Immature natural killer cell (primary cell): ENCODE data around the gene RAB7A. TPM values are rescaled to one million over a fixed set of nuclear protein-coding genes. Genes with fewer than 3 reads are reported as not detected.

Experiments used
- DNase-seq, 3 donors: peaks; one replicate each; pipeline ENCODE4 v3.0.0; 2022; ENCODE audit warnings: mixed read lengths in 1 of 3
- H3K27ac Mint-ChIP-seq, 6 donors: one replicate each; pipeline ENCODE4 v1.8.0; 2020; ENCODE audit warnings: mixed read lengths in 6 of 6, mild to moderate bottlenecking in 5 of 6, inconsistent platforms in 4 of 6, moderate library complexity in 3 of 6
- H3K27me3 Mint-ChIP-seq, 3 donors: one replicate each; pipeline ENCODE4 v1.8.0; 2020 to 2021; ENCODE audit warnings: low read depth in 3 of 3, mild to moderate bottlenecking in 3 of 3, mixed read lengths in 3 of 3, moderate library complexity in 3 of 3, inconsistent platforms in 1 of 3
- H3K36me3 Mint-ChIP-seq, 3 donors: one replicate each; pipeline ENCODE4 v1.8.0; 2020; ENCODE audit warnings: mixed read lengths in 3 of 3, inconsistent platforms in 2 of 3, mild to moderate bottlenecking in 2 of 3
- H3K4me1 Mint-ChIP-seq, 2 donors: one replicate each; pipeline ENCODE4 v1.8.0; 2020; ENCODE audit warnings: inconsistent platforms in 2 of 2, mild to moderate bottlenecking in 2 of 2, mixed read lengths in 2 of 2, moderate library complexity in 1 of 2
- H3K4me3 Mint-ChIP-seq, 5 donors: one replicate each; pipeline ENCODE4 v1.8.0; 2020; ENCODE audit warnings: mild to moderate bottlenecking in 5 of 5, mixed read lengths in 5 of 5, inconsistent platforms in 3 of 5, moderate library complexity in 3 of 5
- H3K9me3 Mint-ChIP-seq, 6 donors: one replicate each; pipeline ENCODE4 v1.8.0; 2020; ENCODE audit warnings: mild to moderate bottlenecking in 6 of 6, mixed read lengths in 6 of 6, inconsistent platforms in 4 of 6, moderate library complexity in 3 of 6
- polyA plus RNA-seq, 3 donors: library from polyadenylated mRNA; unstranded; fragments of 300-500 nt; fragmentation: Illumina TruSeq; gene quantifications; one replicate each; pipeline ENCODE4 v1.2.3, GENCODE V29; 2021

Gene RAB7A
- polyA plus RNA-seq: 100 to 1,000 TPM; 201 to 313 (median 244) TPM

GRCh38 chr3:128726023-128727016 lies at the start of gene RAB7A:
TSS of gene RAB7A (plus strand) at chr3:128726183. CDS start at chr3:128795368, 69,185 bp downstream.
- peaks cover 5 to 16% (median 8%) of the 10 kb centered on the region in 3 donors for H3K27me3 Mint-ChIP-seq
- H3K4me3 Mint-ChIP-seq: peak within 1 kb of the TSS; percentile 95 to 100 (median 96)
- no peaks in the 10 kb centered on the region for H3K9me3 Mint-ChIP-seq
- DNase-seq: peak; percentile 96 to 97 (median 96)
- H3K27ac Mint-ChIP-seq: peak within 1 kb of the TSS; percentile 90 to 98 (median 97)
- no peaks in the 10 kb centered on the region for H3K36me3 Mint-ChIP-seq
- H3K4me1 Mint-ChIP-seq: peaks cover 56 to 64% of the 10 kb centered on the region in 2 donors

GRCh38 chr3:128679338-128679737 lies 46.6 kb upstream of the RAB7A start:
- H3K4me1 Mint-ChIP-seq: peaks cover 41 to 60% of the 10 kb centered on the region in 2 donors
- H3K27ac Mint-ChIP-seq: peak overlapping the region in 4 of 6 donors; percentile 14 to 99 (median 82)
- peak overlapping the region; percentile 37 to 98 (median 94) for H3K4me3 Mint-ChIP-seq
- peaks cover 6 to 16% (median 12%) of the 10 kb centered on the region in 3 donors for H3K27me3 Mint-ChIP-seq
- H3K36me3 Mint-ChIP-seq: peaks cover 0 to 3% (median 0%) of the 10 kb centered on the region in 3 donors
- peaks cover 0 to 3% (median 0%) of the 10 kb centered on the region in 6 donors for H3K9me3 Mint-ChIP-seq
- DNase-seq: no peak

GRCh38 chr3:128680603-128681368 lies 45.2 kb upstream of the RAB7A start:
- peak; percentile 96 to 97 (median 97) for DNase-seq
- peaks cover 0 to 3% (median 0%) of the 10 kb centered on the region in 3 donors for H3K36me3 Mint-ChIP-seq
- H3K4me1 Mint-ChIP-seq: peaks cover 38 to 54% of the 10 kb centered on the region in 2 donors
- peaks cover 3 to 11% (median 7%) of the 10 kb centered on the region in 3 donors for H3K27me3 Mint-ChIP-seq
- peak overlapping the region; percentile 96 to 99 (median 98) for H3K27ac Mint-ChIP-seq
- peak overlapping the region; percentile 91 to 98 (median 95) for H3K4me3 Mint-ChIP-seq
- no peaks in the 10 kb centered on the region for H3K9me3 Mint-ChIP-seq

DNA sequence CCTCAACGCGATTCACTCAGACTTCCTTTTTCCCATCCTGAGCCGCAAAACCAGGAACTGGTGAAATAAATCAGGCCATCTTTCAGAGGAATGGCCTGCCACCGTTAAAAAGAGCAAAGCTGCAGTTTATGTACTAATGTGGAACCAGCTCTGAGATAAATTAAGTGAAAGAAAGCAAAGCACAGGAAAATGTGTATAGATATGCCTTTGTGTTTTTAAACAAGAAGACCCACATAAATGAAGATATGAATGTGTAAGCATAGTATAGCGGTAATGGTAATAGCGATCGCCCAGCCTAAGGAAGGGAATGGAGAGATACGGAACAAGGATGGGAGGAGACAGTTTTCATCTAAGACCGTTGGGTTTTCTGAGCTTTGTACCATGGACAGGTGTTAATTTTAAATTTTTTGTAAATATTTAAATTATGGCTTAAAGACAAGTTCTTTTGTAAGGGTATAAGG lies 44.6 kb upstream of the RAB7A start:
- Mint-ChIP-seq H3K36me3 (peaks cover 0 to 3% (median 0%) of the 10 kb centered on the region in 3 donors), H3K4me3 (peak overlapping the region; percentile 91 to 98 (median 95)), H3K27ac (peak overlapping the region; percentile 96 to 99 (median 98)), H3K4me1 (peaks cover 38 to 49% of the 10 kb centered on the region in 2 donors), H3K9me3 (no peaks in the 10 kb centered on the region), H3K27me3 (peaks cover 2 to 11% (median 7%) of the 10 kb centered on the region in 3 donors)
- DNase-seq: no peak

GRCh38 chr3:128683957-128684356 lies 42.0 kb upstream of the RAB7A start:
- no peaks in the 10 kb centered on the region for H3K36me3 Mint-ChIP-seq
- H3K9me3 Mint-ChIP-seq: no peaks in the 10 kb centered on the region
- peak; percentile 51 to 63 (median 62) for DNase-seq
- peak overlapping the region; percentile 70 to 94 (median 89) for H3K27ac Mint-ChIP-seq
- H3K27me3 Mint-ChIP-seq: peaks cover 2 to 13% (median 7%) of the 10 kb centered on the region in 3 donors
- peak overlapping the region in 4 of 5 donors; percentile 35 to 64 (median 42) for H3K4me3 Mint-ChIP-seq
- peaks cover 48 to 62% of the 10 kb centered on the region in 2 donors for H3K4me1 Mint-ChIP-seq

- Mint-ChIP-seq H3K27ac (peak overlapping the region; percentile 57 to 79 (median 74)), H3K4me1 (peaks cover 54 to 66% of the 10 kb centered on the region in 2 donors), H3K9me3 (no peaks in the 10 kb centered on the region), H3K27me3 (peaks cover 4 to 12% (median 7%) of the 10 kb centered on the region in 3 donors), H3K36me3 (no peaks in the 10 kb centered on the region), H3K4me3 (peak overlapping the region in 4 of 5 donors; percentile 9 to 44 (median 32))
- no peak for DNase-seq
These were observed 40.8 kb upstream of the RAB7A start for GRCh38 chr3:128684986-128685726.

DNA sequence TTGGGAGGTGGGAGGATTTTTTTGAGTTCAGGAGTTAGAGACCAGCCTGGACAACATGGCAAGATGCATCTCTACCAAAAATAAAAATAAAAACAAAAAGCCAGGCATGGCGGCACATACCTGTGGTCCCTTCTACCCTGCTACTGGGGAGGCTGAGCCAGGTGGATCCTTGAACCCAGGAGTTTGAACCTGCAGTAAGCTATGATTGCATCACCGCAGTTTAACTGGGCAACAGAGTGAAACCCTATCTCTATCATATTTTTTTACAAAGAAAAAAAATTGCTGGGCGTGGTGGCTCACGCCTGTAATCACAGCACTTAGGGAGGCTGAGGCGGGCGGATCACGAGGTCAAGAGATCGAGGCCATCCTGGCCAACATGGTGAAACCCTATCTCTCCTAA lies 39.5 kb upstream of the RAB7A start:
- no peaks in the 10 kb centered on the region for H3K36me3 Mint-ChIP-seq
- DNase-seq: no peak
- no peak overlapping the region for H3K4me3 Mint-ChIP-seq
- peak overlapping the region in 1 of 6 donors; percentile 22 for H3K27ac Mint-ChIP-seq
- H3K27me3 Mint-ChIP-seq: peaks cover 0 to 5% (median 2%) of the 10 kb centered on the region in 3 donors
- no peaks in the 10 kb centered on the region for H3K9me3 Mint-ChIP-seq
- peaks cover 48 to 58% of the 10 kb centered on the region in 2 donors for H3K4me1 Mint-ChIP-seq

- peaks cover 32 to 39% of the 10 kb centered on the region in 2 donors for H3K4me1 Mint-ChIP-seq
- H3K9me3 Mint-ChIP-seq: no peaks in the 10 kb centered on the region
- peak overlapping the region in 3 of 5 donors; percentile 13 to 33 (median 15) for H3K4me3 Mint-ChIP-seq
- H3K36me3 Mint-ChIP-seq: no peaks in the 10 kb centered on the region
- peak in 2 of 3 donors; percentile 30 to 56 for DNase-seq
- H3K27ac Mint-ChIP-seq: peak overlapping the region; percentile 55 to 86 (median 71)
- peaks cover 0 to 5% (median 2%) of the 10 kb centered on the region in 3 donors for H3K27me3 Mint-ChIP-seq
These were observed 36.9 kb upstream of the RAB7A start for GRCh38 chr3:128689060-128689459.

DNA sequence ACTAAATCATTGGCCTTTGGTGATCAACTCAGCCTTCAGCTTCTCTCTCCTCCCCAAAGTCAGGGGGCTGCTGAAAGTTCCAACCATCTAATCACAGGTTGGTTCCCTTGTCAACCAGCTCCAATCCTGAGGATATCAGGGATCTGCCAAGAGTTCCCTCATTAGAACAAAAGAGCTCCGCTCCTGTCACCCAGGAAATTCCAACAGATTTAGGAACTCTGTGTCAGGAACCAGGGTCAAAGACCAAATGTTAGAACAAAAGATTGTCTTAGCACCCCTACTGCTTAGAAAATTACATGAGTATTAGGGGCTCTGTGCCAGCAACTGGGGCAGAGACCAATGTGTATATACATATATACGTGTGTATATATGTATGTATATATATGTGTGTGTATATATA lies 32.3 kb upstream of the RAB7A start:
- Mint-ChIP-seq H3K27ac (no peak overlapping the region), H3K36me3 (no peaks in the 10 kb centered on the region), H3K4me3 (no peak overlapping the region), H3K9me3 (no peaks in the 10 kb centered on the region), H3K27me3 (peaks cover 2 to 6% (median 3%) of the 10 kb centered on the region in 3 donors), H3K4me1 (peaks cover 12 to 17% of the 10 kb centered on the region in 2 donors)
- no peak for DNase-seq

DNA sequence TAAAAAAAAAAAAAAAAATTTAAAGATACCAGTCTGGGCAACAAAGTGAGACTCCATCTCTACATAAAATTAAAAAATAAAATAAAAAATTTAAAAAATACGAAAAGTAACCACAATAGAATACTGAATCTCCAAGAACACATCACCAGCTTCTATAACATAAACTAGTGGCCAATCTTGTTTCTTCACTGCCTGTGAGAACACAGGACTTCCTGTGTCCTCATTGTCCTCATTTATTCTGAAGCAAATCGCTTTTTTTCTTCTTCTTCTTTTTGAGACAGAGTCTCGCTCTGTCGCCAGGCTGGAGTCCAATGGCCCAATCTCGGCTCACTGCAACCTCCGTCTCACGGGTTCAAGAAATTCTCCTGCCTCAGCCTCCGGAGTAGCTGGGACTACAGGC lies 28.6 kb upstream of the RAB7A start:
- H3K9me3 Mint-ChIP-seq: no peaks in the 10 kb centered on the region
- no peaks in the 10 kb centered on the region for H3K36me3 Mint-ChIP-seq
- H3K4me1 Mint-ChIP-seq: peaks cover 0 to 1% of the 10 kb centered on the region in 2 donors
- peak overlapping the region; percentile 21 to 61 (median 47) for H3K4me3 Mint-ChIP-seq
- H3K27me3 Mint-ChIP-seq: peaks cover 3 to 10% (median 4%) of the 10 kb centered on the region in 3 donors
- H3K27ac Mint-ChIP-seq: no peak overlapping the region
- DNase-seq: no peak

DNA sequence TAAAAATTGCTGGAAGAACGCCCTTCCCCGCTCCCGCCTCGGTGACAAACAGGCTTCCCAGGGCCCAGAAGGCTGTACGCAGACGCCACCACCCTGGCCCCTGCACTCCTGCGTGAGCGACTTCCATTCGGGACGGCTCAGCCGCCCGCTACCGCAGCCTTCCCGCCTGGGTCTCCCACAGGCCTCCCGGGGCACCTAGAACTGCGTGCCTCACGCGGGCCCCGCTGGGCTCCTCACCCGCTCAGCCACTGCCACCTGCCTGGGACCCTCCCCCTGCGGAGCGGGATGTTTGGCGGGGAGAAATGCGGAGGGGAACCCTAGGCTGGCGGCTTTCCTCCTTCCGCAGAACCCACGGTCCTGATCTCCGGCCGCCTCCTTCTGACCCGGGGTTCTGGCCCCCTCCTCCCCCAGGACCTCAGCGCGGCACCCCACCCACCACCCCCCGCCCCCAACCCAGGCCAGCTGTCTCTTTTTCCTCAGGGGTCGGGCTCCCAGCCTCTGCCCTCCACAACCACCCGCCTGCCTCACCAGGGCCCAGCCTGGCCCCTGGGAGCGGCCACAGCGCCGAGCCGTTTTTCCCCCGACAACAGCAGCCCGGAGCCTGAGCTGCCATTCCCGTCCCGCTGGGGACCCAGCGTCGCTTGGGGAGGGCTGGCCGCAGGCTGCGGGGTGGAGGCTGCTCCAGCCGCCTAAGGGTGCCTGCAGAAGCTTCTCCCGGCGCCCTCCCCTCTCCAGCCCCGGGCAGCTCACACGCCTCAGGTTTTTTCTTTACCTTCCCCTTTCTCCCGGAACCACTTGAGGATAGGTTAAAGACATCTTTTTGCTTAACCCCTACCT lies 27.6 kb upstream of the RAB7A start:
- Mint-ChIP-seq H3K27ac (no peak overlapping the region), H3K27me3 (peaks cover 3 to 10% (median 4%) of the 10 kb centered on the region in 3 donors), H3K4me3 (peak overlapping the region; percentile 61 to 78 (median 61)), H3K36me3 (no peaks in the 10 kb centered on the region), H3K4me1 (peaks cover 0 to 1% of the 10 kb centered on the region in 2 donors), H3K9me3 (no peaks in the 10 kb centered on the region)
- peak in 1 of 3 donors; percentile 6 for DNase-seq
